MCF 10A (cell line): ENCODE data around the gene AKAP12. TPM values are rescaled to one million over a fixed set of nuclear protein-coding genes. Genes with fewer than 3 reads are reported as not detected.
A peak's percentile ranks its signal among the peaks of the same experiment; 100 is the strongest.

Experiments used
- BruUV-seq: library from RNA; stranded (reverse); fragments of 400-500 nt; replicated peaks from 2 replicates; lab custom pipeline; 2021; lab: Mats Ljungman, UMichigan
- CTCF ChIA-PET: fragments of 300-600 bp; sonication (Branson Sonifier 250); formaldehyde crosslinking; extraction: SDS; loops from one replicate; lab custom pipeline; 2021; ENCODE audit warnings: antibody characterized with exemption, inconsistent platforms; lab: Yijun Ruan, JAX
- POLR2A ChIA-PET: fragments of 300-600, 350-650 bp; sonication (Branson Sonifier 250); formaldehyde crosslinking; extraction: SDS; loops from one replicate; lab custom pipeline; 2020; ENCODE audit warnings: antibody characterized with exemption, inconsistent platforms; lab: Yijun Ruan, JAX
- DNase-seq: peaks from one replicate; pipeline ENCODE4 v3.0.0-alpha.2; 2018; ENCODE audit not compliant: unreplicated experiment
- H3K27ac Mint-ChIP-seq: one replicate; pipeline ENCODE4 v1.8.0; 2022; ENCODE audit warnings: mild to moderate bottlenecking, low read depth, mixed read lengths; ENCODE audit not compliant: unreplicated experiment
- H3K27me3 Mint-ChIP-seq: one replicate; pipeline ENCODE4 v1.8.0; 2022; ENCODE audit warnings: mixed read lengths; ENCODE audit not compliant: insufficient read depth, unreplicated experiment
- H3K36me3 Mint-ChIP-seq: one replicate; pipeline ENCODE4 v1.8.0; 2022; ENCODE audit warnings: mild to moderate bottlenecking, moderate library complexity, mixed read lengths; ENCODE audit not compliant: insufficient read depth, unreplicated experiment
- H3K4me1 Mint-ChIP-seq: one replicate; pipeline ENCODE4 v1.8.0; 2022; ENCODE audit warnings: mixed read lengths; ENCODE audit not compliant: insufficient read depth, unreplicated experiment
- H3K4me3 Mint-ChIP-seq: one replicate; pipeline ENCODE4 v1.8.0; 2022; ENCODE audit warnings: mild to moderate bottlenecking, moderate library complexity, mixed read lengths; ENCODE audit not compliant: unreplicated experiment
- H3K9me3 Mint-ChIP-seq: one replicate; pipeline ENCODE4 v1.8.0; 2022; ENCODE audit warnings: mixed read lengths; ENCODE audit not compliant: unreplicated experiment
- CTCF ChIP-seq: fragments of 200-600 bp; IDR thresholded peaks from one replicate; pipeline ENCODE4 v1.8.0; 2022; ENCODE audit warnings: antibody characterized with exemption, mild to moderate bottlenecking; ENCODE audit not compliant: unreplicated experiment
- intact Hi-C: fragments of 100-400 bp; cut with micrococcal nuclease; formaldehyde crosslinking; loops from 2 replicates; pipeline ENCODE4 v1.14.1; 2022
- total RNA-seq: library from RNA; stranded (reverse); gene quantifications from 2 replicates; pipeline ENCODE4 v1.2.3, GENCODE V29; 2022

AKAP12 gene
- total RNA-seq, 1 experiment from 2014 or later: 0.63 TPM

- CTCF ChIA-PET: interaction anchor here (0.5 kb wide), 1 partner anchor 73 kb away, joined by 3 read pairs; no protein-coding TSS in a partner anchor
Measured at GRCh38 chr6:151197556-151197955, 42.2 kb upstream of the AKAP12 start.

GRCh38 chr6:151199991-151200390 lies 39.8 kb upstream of the AKAP12 start:
- intact Hi-C loops: no loop called here
- H3K4me3 Mint-ChIP-seq: no peak overlapping the region
- CTCF ChIA-PET: no interaction called here
- BruUV-seq: no TSS peak
- no peak for TF ChIP-seq CTCF
- no peak for DNase-seq
- H3K27ac Mint-ChIP-seq: no peak overlapping the region
- H3K36me3 Mint-ChIP-seq: no peaks in the 10 kb centered on the region
- peaks cover 6% of the 10 kb centered on the region for H3K4me1 Mint-ChIP-seq
- no peaks in the 10 kb centered on the region for H3K9me3 Mint-ChIP-seq
- peaks cover 19% of the 10 kb centered on the region for H3K27me3 Mint-ChIP-seq
- POLR2A ChIA-PET: interaction anchor here (0.5 to 1.0 kb wide), 3 partner anchors 49 to 132 kb away, joined by 3 to 5 read pairs (median 3); no protein-coding TSS in a partner anchor

More at GRCh38 chr6:151197556-151197955, 42.2 kb upstream of the AKAP12 start:
- no peak for DNase-seq
- no peak overlapping the region for H3K27ac Mint-ChIP-seq
- no peaks in the 10 kb centered on the region for H3K9me3 Mint-ChIP-seq
- peaks cover 4% of the 10 kb centered on the region for H3K27me3 Mint-ChIP-seq
- intact Hi-C loops: no loop called here
- TF ChIP-seq CTCF: no peak
- no peaks in the 10 kb centered on the region for H3K36me3 Mint-ChIP-seq
- H3K4me1 Mint-ChIP-seq: peaks cover 6% of the 10 kb centered on the region
- POLR2A ChIA-PET: interaction anchor here (0.6 to 0.7 kb wide), 2 partner anchors 10 to 183 kb away, joined by 3 to 4 read pairs; no protein-coding TSS in a partner anchor
- H3K4me3 Mint-ChIP-seq: no peak overlapping the region
- no TSS peak for BruUV-seq

- TF ChIP-seq CTCF: no peak
- no TSS peak for BruUV-seq
- peak; percentile 8 for DNase-seq
- CTCF ChIA-PET: interaction anchor here (1.1 kb wide), 1 partner anchor 127 kb away, joined by 3 read pairs; no protein-coding TSS in a partner anchor
- no peak overlapping the region for H3K27ac Mint-ChIP-seq
- POLR2A ChIA-PET: interaction anchor here (0.6 kb wide), 1 partner anchor 48 kb away, joined by 3 read pairs; no protein-coding TSS in a partner anchor
- no peak overlapping the region for H3K4me3 Mint-ChIP-seq
- peaks cover 19% of the 10 kb centered on the region for H3K27me3 Mint-ChIP-seq
- peaks cover 9% of the 10 kb centered on the region for H3K4me1 Mint-ChIP-seq
- no peaks in the 10 kb centered on the region for H3K9me3 Mint-ChIP-seq
- intact Hi-C loops: no loop called here
- peaks cover 5% of the 10 kb centered on the region for H3K36me3 Mint-ChIP-seq
Measured at GRCh38 chr6:151205721-151206600, 33.8 kb upstream of the AKAP12 start.

- H3K27ac Mint-ChIP-seq: no peak overlapping the region
- BruUV-seq: no TSS peak
- ChIA-PET CTCF (no interaction called here), POLR2A (interaction anchor here (0.7 kb wide), 1 partner anchor 11 kb away, joined by 3 read pairs; no protein-coding TSS in a partner anchor)
- no peak overlapping the region for H3K4me3 Mint-ChIP-seq
- peaks cover 9% of the 10 kb centered on the region for H3K4me1 Mint-ChIP-seq
- no peak for DNase-seq
- no peak for TF ChIP-seq CTCF
- no peaks in the 10 kb centered on the region for H3K9me3 Mint-ChIP-seq
- intact Hi-C loops: no loop called here
- H3K27me3 Mint-ChIP-seq: peaks cover 14% of the 10 kb centered on the region
- H3K36me3 Mint-ChIP-seq: peaks cover 5% of the 10 kb centered on the region
Measured at GRCh38 chr6:151207674-151208073, 32.1 kb upstream of the AKAP12 start.
